ENCODE data around the gene ANO9.

GRCh38 chr11:450809-451451, 9.1 kb upstream of the ANO9 start:
- TF ChIP-seq CTCF (IDR thresholded peaks at IDR 0.05; ENCODE audit: low read length) (peak; percentile 49), EZH2 (IDR thresholded peaks at IDR 0.05; ENCODE audit: borderline replicate concordance, low read length) (no peak)

Data from OCI-LY1 (cell line).